ENCODE results near the gene GRM7.

Gene GRM7

DNA sequence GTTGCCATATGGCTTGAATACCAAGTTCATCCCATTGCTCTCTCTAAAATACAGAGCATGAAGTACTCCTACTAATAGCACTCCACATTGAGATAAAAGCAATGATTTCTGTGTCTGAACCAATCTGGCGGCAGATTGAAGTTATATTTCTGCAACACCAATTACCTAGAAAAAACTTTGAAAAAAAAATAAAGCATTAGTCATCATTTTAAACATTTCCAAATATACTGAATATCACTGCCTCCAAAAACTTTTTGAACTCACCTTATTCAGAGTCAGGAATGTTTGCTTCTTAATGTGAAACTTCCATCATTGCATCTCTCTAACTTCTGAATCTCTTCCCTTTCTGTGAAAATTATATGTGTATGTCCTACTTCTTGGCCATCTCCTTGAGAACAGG lies 540.5 kb downstream of the GRM7 start:
- no peak for DNase-seq (ENCODE audit: low read depth)
- TF ChIP-seq, protein P1, sequence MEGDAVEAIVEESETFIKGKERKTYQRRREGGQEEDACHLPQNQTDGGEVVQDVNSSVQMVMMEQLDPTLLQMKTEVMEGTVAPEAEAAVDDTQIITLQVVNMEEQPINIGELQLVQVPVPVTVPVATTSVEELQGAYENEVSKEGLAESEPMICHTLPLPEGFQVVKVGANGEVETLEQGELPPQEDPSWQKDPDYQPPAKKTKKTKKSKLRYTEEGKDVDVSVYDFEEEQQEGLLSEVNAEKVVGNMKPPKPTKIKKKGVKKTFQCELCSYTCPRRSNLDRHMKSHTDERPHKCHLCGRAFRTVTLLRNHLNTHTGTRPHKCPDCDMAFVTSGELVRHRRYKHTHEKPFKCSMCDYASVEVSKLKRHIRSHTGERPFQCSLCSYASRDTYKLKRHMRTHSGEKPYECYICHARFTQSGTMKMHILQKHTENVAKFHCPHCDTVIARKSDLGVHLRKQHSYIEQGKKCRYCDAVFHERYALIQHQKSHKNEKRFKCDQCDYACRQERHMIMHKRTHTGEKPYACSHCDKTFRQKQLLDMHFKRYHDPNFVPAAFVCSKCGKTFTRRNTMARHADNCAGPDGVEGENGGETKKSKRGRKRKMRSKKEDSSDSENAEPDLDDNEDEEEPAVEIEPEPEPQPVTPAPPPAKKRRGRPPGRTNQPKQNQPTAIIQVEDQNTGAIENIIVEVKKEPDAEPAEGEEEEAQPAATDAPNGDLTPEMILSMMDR (IDR thresholded peaks at IDR 0.05; ENCODE audit: insufficient read depth, low read depth, low read length, missing control alignments) = no peak
- no peak overlapping the region for H3K4me3 ChIP-seq (ENCODE audit: low read depth, low read length)

DNA sequence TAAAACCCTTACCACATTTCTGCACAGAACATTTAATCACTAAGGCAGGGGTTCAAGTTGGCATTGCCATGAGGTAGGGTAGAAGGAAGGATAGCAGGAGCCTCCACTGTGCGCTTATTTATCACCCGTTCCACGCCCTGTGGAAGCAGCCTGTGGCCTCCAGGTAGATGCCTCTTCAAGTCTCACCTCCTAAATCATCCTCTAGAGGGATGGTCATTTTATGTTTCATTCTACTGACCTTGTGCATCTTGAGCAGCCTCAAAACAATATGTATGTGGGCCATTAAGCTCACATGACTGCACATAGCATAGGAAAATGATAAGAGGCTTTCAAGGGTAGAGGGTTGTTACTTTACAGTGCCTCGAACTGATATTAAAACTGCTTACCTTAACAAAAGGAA lies 546.2 kb downstream of the GRM7 start:
- DNase-seq (ENCODE audit: low read depth) = no peak
- no peak overlapping the region for H3K4me3 ChIP-seq (ENCODE audit: low read depth, low read length)
- TF ChIP-seq, protein P1 (IDR thresholded peaks at IDR 0.05; ENCODE audit: insufficient read depth, low read depth, low read length, missing control alignments) = no peak

DNA sequence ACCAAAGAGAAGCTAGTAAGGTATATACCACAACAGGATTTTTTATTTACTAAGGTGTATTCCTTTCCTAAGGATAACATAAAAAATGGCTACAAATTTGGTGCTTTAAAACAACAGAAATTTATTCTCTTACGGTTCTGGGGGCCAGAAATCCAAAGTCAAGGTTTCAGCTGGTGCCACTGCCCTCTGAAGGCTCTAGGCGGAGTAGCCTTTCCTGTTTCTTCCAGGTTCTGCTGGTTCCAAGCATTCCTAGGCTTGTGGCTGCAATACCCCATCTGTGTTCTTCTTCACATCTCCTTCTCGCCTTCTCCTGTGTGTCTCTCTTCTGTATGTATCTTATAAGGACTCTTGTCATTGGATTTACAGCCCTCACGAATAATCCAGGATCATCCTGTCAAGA lies 549.9 kb downstream of the GRM7 start:
- TF ChIP-seq, protein P1 (IDR thresholded peaks at IDR 0.05; ENCODE audit: insufficient read depth, low read depth, low read length, missing control alignments) = no peak
- no peak overlapping the region for H3K4me3 ChIP-seq (ENCODE audit: low read depth, low read length)
- no peak for DNase-seq (ENCODE audit: low read depth)

DNA sequence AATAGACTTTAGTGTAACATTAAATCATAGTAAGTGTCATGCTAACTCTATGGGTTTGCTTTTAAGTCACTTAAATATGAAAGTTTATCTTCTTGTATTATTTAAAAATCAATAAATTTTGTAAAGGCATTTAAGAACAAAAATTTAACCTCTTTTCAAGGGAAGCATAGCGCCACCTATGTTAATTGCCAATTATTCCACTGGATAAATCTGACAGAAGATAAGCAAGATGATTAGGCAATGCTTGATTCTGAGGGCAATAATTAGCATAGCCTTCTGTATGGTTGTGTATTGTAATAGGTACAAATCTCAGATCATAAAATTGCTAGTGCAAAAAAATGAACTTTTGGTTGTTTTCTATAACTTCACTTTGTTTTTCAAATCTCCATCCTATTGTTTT lies 560.1 kb downstream of the GRM7 start:
- no peak overlapping the region for H3K4me3 ChIP-seq (ENCODE audit: low read depth, low read length)
- no peak for DNase-seq (ENCODE audit: low read depth)
- TF ChIP-seq, protein P1 (IDR thresholded peaks at IDR 0.05; ENCODE audit: insufficient read depth, low read depth, low read length, missing control alignments) = no peak

DNA sequence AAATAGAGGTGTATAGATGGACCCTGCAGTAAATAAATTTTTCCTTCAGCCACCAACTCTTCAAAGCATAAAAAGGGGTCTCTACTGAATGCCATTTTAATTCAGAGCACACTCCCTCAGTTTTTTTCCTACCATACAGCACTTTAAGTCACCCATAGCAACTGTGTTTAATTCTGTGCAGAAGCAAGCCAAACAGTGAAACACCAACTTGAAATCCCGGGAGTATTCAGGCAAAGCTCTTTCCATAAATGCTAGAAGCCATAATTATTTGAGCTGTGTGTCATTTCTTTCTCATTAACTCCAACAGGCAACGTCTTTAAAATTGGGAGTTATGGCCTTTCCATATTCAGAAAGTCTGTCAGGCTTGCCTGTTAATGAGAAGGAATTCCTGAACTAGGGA lies 562.1 kb downstream of the GRM7 start:
- H3K4me3 ChIP-seq (ENCODE audit: low read depth, low read length) = no peak overlapping the region
- TF ChIP-seq, protein P1 (IDR thresholded peaks at IDR 0.05; ENCODE audit: insufficient read depth, low read depth, low read length, missing control alignments) = no peak
- no peak for DNase-seq (ENCODE audit: low read depth)

DNA sequence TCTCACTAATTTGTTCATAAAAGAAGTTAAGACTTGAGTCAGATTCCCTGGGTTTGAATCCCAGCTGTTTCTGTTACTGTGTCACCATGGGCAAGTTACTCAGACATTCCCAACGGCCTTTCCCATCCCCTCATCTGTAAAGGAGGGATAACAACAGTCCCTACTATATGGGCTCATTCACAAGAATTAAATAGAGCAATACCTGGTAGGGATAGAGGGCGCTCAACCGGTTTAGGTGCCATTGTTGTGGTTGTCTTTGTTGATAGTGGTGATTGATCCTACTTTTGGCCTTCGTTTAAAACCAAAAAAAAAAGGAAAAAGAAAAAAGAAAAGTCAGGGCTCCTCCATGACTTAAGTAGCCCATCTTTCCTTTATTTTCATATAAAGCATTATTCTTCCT lies 563.1 kb downstream of the GRM7 start:
- DNase-seq (ENCODE audit: low read depth) = no peak
- TF ChIP-seq, protein P1 (IDR thresholded peaks at IDR 0.05; ENCODE audit: insufficient read depth, low read depth, low read length, missing control alignments) = no peak
- H3K4me3 ChIP-seq (ENCODE audit: low read depth, low read length) = no peak overlapping the region

DNA sequence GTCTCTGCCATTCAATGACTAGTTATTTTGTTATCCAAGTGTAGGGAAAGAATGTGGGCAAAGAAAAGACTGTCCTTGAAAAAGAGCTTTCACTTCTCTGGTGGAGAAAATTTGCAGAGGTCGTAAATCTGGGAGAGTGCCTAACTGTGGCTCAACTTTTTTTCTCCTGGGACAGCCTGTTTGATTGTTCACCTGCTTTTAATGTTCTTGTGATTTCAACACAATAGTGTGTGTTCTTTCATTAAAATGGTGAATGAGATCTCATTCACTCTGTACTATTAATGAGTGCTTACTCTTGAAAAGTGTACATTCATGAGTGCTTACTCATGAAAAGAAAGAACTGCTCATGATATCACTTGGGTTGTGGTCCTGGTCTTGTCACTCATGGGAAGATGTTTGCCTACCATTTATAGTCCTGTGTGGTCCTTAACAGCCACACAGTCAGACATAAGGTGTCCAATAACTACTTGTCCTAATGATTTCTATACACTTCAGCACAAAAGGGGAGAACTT lies 567.3 kb downstream of the GRM7 start:
- DNase-seq (ENCODE audit: low read depth) = no peak
- TF ChIP-seq, protein P1 (IDR thresholded peaks at IDR 0.05; ENCODE audit: insufficient read depth, low read depth, low read length, missing control alignments) = no peak
- H3K4me3 ChIP-seq (ENCODE audit: low read depth, low read length) = no peak overlapping the region
